PC-9 (cell line): Measurements from ENCODE around the gene RBCK1. TPM values are rescaled to one million over a fixed set of nuclear protein-coding genes. Genes with fewer than 3 reads are reported as not detected.

Experiments used
- BruUV-seq: library from RNA; stranded (reverse); fragments of 400-500 nt; replicated peaks from 2 replicates; lab custom pipeline; 2021; lab: Mats Ljungman, UMichigan
- CTCF ChIA-PET: fragments of 300-600 bp; sonication (Branson Sonifier 250); formaldehyde crosslinking; loops from one replicate; lab custom pipeline; 2022; ENCODE audit warnings: antibody characterized with exemption; lab: Charles Lee
- POLR2A ChIA-PET: fragments of 300-600 bp; sonication (Branson Sonifier 250); formaldehyde crosslinking; loops from one replicate; lab custom pipeline; 2022; ENCODE audit warnings: antibody characterized with exemption; ENCODE audit not compliant: unreplicated experiment; lab: Charles Lee
- DNase-seq, 2 experiments: peaks; one replicate each; pipeline versions ENCODE4 v3.0.0 to v3.0.0-alpha.2; 2015 to 2022; ENCODE audit warnings: mixed read lengths in 1 of 2
- H2AFZ ChIP-seq: fragments of 200-600 bp; sonication (generic); 2 replicates; pipeline ENCODE4 v1.8.1; 2017; ENCODE audit warnings: antibody characterized with exemption
- H3F3A ChIP-seq: fragments of 200-600 bp; sonication (generic); 2 replicates; pipeline ENCODE4 v1.8.1; 2017; ENCODE audit warnings: antibody characterized with exemption, mild to moderate bottlenecking, low read depth; ENCODE audit not compliant: insufficient read depth
- H3K27ac ChIP-seq: fragments of 200-600 bp; sonication (generic); 2 replicates; pipeline ENCODE4 v1.6.1; 2016; ENCODE audit warnings: mixed run types
- H3K27me3 ChIP-seq: fragments of 200-600 bp; sonication (generic); 2 replicates; pipeline ENCODE4 v1.6.1; 2016; ENCODE audit warnings: low read depth, mixed run types; ENCODE audit not compliant: insufficient read depth
- H3K36me3 ChIP-seq: fragments of 200-600 bp; sonication (generic); 2 replicates; pipeline ENCODE4 v1.6.1; 2016; ENCODE audit warnings: low read depth, mixed run types
- H3K4me1 ChIP-seq: fragments of 200-600 bp; sonication (generic); replicated peaks from 2 replicates; pipeline ENCODE4 v1.6.1; 2016; ENCODE audit warnings: mixed run types; ENCODE audit not compliant: insufficient read depth
- H3K4me2 ChIP-seq: fragments of 200-600 bp; sonication (generic); 2 replicates; pipeline ENCODE4 v1.6.1; 2017; ENCODE audit warnings: mixed run types
- H3K4me3 ChIP-seq: fragments of 200-600 bp; sonication (generic); 2 replicates; pipeline ENCODE4 v1.6.1; 2016; ENCODE audit warnings: mixed run types
- H3K79me2 ChIP-seq: fragments of 200-600 bp; sonication (generic); 2 replicates; pipeline ENCODE4 v1.6.1; 2017; ENCODE audit warnings: low read depth, mixed run types
- H3K9me2 ChIP-seq: fragments of 200-600 bp; sonication (generic); 2 replicates; pipeline ENCODE4 v1.8.1; 2017; ENCODE audit warnings: mild to moderate bottlenecking; ENCODE audit not compliant: insufficient read depth
- H3K9me3 ChIP-seq: fragments of 200-600 bp; sonication (generic); 2 replicates; pipeline ENCODE4 v1.8.1; 2016; ENCODE audit warnings: low read depth; ENCODE audit not compliant: insufficient read depth
- H4K20me1 ChIP-seq: fragments of 200-600 bp; sonication (generic); 2 replicates; pipeline ENCODE4 v1.8.1; 2017; ENCODE audit not compliant: insufficient read depth
- EZH2 ChIP-seq: fragments of 200-600 bp; sonication (generic); IDR thresholded peaks from 2 replicates; pipeline ENCODE4 v1.8.0; 2017; ENCODE audit warnings: antibody characterized with exemption, low read depth
- intact Hi-C: fragments of 100-400 bp; cut with micrococcal nuclease; formaldehyde crosslinking; loops from one replicate; pipeline ENCODE4 v1.10.0; 2022; ENCODE audit not compliant: unreplicated experiment
- total RNA-seq: library from RNA; stranded (reverse); gene quantifications from 2 replicates; pipeline ENCODE4 v1.2.3, GENCODE V29; 2021
- TF ChIP-seq, protein P1 (sequence below): fragments of 200-600 bp; sonication (generic); conservative IDR thresholded peaks from 2 replicates; pipeline ENCODE4 v1.6.1; 2017; ENCODE audit warnings: mixed run types, antibody characterized with exemption, mild to moderate bottlenecking, moderate library complexity

RBCK1 gene
- total RNA-seq, 1 experiment from 2014 or later, result 176 TPM

DNA sequence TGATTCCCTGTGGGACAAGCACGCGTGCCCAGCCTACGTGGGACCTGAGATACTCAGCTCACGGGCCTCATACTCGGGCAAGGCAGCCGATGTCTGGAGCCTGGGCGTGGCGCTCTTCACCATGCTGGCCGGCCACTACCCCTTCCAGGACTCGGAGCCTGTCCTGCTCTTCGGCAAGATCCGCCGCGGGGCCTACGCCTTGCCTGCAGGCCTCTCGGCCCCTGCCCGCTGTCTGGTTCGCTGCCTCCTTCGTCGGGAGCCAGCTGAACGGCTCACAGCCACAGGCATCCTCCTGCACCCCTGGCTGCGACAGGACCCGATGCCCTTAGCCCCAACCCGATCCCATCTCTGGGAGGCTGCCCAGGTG, 11.9 kb upstream of the RBCK1 start:
- peaks cover 39% of the 10 kb centered on the region for H3K79me2 ChIP-seq
- H3K9me3 ChIP-seq, result no peaks in the 10 kb centered on the region
- no peak overlapping the region for H3K4me3 ChIP-seq
- CTCF ChIA-PET, result no interaction called here
- POLR2A ChIA-PET, result no interaction called here
- no peak for DNase-seq
- H3K4me2 ChIP-seq, result no peak overlapping the region
- BruUV-seq, result no TSS peak
- H3K27me3 ChIP-seq, result no peaks in the 10 kb centered on the region
- no peak overlapping the region for H2AFZ ChIP-seq
- H3K4me1 ChIP-seq, result peaks cover 14% of the 10 kb centered on the region
- peaks cover 97% of the 10 kb centered on the region for H3F3A ChIP-seq
- H3K27ac ChIP-seq, result no peak overlapping the region
- TF ChIP-seq EZH2, result no peak
- TF ChIP-seq, protein P1, sequence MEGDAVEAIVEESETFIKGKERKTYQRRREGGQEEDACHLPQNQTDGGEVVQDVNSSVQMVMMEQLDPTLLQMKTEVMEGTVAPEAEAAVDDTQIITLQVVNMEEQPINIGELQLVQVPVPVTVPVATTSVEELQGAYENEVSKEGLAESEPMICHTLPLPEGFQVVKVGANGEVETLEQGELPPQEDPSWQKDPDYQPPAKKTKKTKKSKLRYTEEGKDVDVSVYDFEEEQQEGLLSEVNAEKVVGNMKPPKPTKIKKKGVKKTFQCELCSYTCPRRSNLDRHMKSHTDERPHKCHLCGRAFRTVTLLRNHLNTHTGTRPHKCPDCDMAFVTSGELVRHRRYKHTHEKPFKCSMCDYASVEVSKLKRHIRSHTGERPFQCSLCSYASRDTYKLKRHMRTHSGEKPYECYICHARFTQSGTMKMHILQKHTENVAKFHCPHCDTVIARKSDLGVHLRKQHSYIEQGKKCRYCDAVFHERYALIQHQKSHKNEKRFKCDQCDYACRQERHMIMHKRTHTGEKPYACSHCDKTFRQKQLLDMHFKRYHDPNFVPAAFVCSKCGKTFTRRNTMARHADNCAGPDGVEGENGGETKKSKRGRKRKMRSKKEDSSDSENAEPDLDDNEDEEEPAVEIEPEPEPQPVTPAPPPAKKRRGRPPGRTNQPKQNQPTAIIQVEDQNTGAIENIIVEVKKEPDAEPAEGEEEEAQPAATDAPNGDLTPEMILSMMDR, result no peak
- H3K36me3 ChIP-seq, result peaks cover 65% of the 10 kb centered on the region
- H3K9me2 ChIP-seq, result no peaks in the 10 kb centered on the region
- H4K20me1 ChIP-seq, result peaks cover 60% of the 10 kb centered on the region
- intact Hi-C loops, result no loop called here

DNA sequence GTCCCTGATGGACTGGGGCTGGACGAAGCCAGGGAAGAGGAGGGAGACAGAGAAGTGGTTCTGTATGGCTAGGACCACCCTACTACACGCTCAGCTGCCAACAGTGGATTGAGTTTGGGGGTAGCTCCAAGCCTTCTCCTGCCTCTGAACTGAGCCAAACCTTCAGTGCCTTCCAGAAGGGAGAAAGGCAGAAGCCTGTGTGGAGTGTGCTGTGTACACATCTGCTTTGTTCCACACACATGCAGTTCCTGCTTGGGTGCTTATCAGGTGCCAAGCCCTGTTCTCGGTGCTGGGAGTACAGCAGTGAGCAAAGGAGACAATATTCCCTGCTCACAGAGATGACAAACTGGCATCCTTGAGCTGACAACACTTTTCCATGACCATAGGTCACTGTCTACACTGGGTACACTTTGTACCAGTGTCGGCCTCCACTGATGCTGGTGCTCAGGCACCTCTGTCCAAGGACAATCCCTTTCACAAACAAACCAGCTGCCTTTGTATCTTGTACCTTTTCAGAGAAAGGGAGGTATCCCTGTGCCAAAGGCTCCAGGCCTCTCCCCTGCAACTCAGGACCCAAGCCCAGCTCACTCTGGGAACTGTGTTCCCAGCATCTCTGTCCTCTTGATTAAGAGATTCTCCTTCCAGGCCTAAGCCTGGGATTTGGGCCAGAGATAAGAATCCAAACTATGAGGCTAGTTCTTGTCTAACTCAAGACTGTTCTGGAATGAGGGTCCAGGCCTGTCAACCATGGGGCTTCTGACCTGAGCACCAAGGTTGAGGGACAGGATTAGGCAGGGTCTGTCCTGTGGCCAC, 11.3 kb upstream of the RBCK1 start:
- ChIA-PET CTCF (no interaction called here), POLR2A (interaction anchor here (0.6 kb wide), 1 partner anchor 533 kb away, joined by 4 read pairs; no protein-coding TSS in a partner anchor)
- Histone ChIP-seq H2AFZ (no peak overlapping the region), H4K20me1 (peaks cover 56% of the 10 kb centered on the region), H3K79me2 (peaks cover 33% of the 10 kb centered on the region), H3K4me3 (no peak overlapping the region), H3K9me2 (no peaks in the 10 kb centered on the region), H3K36me3 (peaks cover 59% of the 10 kb centered on the region), H3F3A (peaks cover 96% of the 10 kb centered on the region), H3K4me2 (no peak overlapping the region), H3K9me3 (no peaks in the 10 kb centered on the region), H3K27ac (peak overlapping the region; percentile 7; the same call in 1 of the 2 replicates), H3K4me1 (peaks cover 19% of the 10 kb centered on the region), H3K27me3 (no peaks in the 10 kb centered on the region)
- DNase-seq, result no peak
- TF ChIP-seq, protein P1, result no peak
- TF ChIP-seq EZH2, result no peak
- BruUV-seq, result no TSS peak
- intact Hi-C loops, result no loop called here

DNA sequence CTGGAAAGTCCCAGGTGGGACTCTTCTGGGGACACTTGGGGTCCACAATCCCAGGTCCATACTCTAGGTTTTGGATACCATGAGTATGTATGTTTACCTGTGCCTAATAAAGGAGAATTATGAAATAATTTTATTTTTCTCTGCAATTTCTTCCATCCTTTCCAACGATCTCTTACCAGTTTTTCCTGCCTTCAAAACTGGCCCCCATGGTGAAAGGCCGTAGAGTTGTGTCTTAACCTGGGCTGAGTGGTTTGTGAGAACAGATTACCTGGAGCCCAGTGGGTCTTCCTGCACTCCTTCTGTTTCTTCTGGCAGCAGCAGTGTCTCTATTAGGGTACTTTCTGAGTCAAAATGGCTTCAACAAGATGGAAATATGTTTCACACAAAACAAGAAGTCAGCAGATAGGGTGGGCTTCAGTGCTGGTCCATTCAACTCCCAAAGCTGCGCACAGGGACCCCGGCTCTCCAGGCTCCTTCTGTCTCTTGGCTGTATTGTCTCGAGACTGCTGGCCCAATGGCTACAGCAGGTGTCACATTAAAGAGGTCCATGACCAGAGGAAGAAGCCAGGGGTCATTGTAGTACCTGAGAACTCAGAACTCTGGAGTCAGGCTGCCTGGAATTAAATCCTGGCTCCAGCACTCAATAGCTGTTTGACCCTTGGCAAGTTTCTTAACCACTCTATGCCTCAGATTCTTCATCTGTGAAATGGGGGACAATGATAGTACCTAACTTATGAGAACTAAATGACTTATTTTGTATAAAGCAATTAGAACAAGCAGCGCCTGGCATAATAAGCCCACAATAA, 10.5 kb upstream of the RBCK1 start:
- POLR2A ChIA-PET, result interaction anchor here (0.6 kb wide), 1 partner anchor 532 kb away, joined by 4 read pairs; no protein-coding TSS in a partner anchor
- peaks cover 27% of the 10 kb centered on the region for H3K79me2 ChIP-seq
- intact Hi-C loops, result no loop called here
- peaks cover 95% of the 10 kb centered on the region for H3F3A ChIP-seq
- no peak overlapping the region for H3K4me2 ChIP-seq
- TF ChIP-seq, protein P1, result no peak
- TF ChIP-seq EZH2, result no peak
- H3K4me1 ChIP-seq, result peaks cover 27% of the 10 kb centered on the region
- DNase-seq, result no peak
- peaks cover 51% of the 10 kb centered on the region for H3K36me3 ChIP-seq
- peak overlapping the region; percentile 27; the same call in 1 of the 2 replicates for H3K27ac ChIP-seq
- H3K4me3 ChIP-seq, result no peak overlapping the region
- CTCF ChIA-PET, result interaction anchor here (0.7 kb wide), 1 partner anchor 31 kb away, joined by 9 read pairs; no protein-coding TSS in a partner anchor
- no peaks in the 10 kb centered on the region for H3K9me3 ChIP-seq
- no peak overlapping the region for H2AFZ ChIP-seq
- H3K9me2 ChIP-seq, result no peaks in the 10 kb centered on the region
- peaks cover 48% of the 10 kb centered on the region for H4K20me1 ChIP-seq
- no TSS peak for BruUV-seq
- no peaks in the 10 kb centered on the region for H3K27me3 ChIP-seq
